ENCODE data around the gene VEGFB.

GRCh38 chr11:64186492-64187165 lies 47.8 kb upstream of the VEGFB start:
- TF ChIP-seq CTCF (IDR thresholded peaks at IDR 0.05) (no peak), POLR2A (IDR thresholded peaks at IDR 0.05; ENCODE audit: low read depth) (no peak), POLR2AphosphoS5 (IDR thresholded peaks at IDR 0.05) (no peak), EP300 (IDR thresholded peaks at IDR 0.05) (no peak)
